NCI-H2196 treated with DMSO at 0.1 percent for 48 hours (cell line): Measurements from ENCODE around the gene KCNG1.

Experiments used
- DNase-seq: peaks from one replicate; lab custom pipeline; 2025; ENCODE audit not compliant: unreplicated experiment; lab: John Stamatoyannopoulos, UW

Gene KCNG1

DNA sequence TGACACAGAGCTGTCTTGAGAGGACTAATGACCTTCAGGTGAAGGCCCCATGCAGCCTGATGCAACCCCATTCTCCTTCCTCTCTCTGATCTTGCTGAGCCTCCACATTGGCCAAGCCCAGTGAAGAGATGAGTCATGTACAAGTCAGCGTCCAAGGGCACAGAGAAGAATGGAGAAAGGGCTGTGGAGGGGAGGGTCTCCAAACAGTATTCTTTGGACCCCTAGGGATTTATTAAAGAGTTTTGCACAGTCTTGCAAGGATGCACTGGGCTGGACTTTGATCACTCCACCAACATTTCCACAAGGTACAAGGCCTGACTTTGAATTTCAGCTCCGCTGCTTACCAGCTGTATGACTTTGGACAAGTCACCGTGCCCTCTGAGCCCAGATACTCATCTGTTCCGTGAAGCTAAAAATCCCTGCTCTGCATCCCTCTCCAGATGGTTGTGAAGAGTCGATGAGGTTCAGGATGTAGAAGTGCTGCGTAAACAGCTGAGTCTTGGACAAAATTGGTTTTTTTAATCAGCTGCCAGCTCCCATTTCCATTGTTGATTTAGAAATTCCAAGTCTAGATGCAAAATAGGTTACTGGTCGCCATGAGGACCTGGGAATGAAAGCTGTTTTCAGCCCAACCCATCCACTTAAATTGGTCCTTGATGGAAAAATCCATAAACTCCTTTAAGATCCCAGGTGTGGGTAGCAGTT is 14.1 kb upstream of the KCNG1 start:
- no peak for DNase-seq

GRCh38 chr20:51036226-51036625 is 13.3 kb upstream of the KCNG1 start:
- no peak for DNase-seq

- no peak for DNase-seq
Measured at GRCh38 chr20:51034988-51035656, 12.2 kb upstream of the KCNG1 start.

- no peak for DNase-seq
Measured at GRCh38 chr20:51034476-51034875, 11.6 kb upstream of the KCNG1 start.

DNA sequence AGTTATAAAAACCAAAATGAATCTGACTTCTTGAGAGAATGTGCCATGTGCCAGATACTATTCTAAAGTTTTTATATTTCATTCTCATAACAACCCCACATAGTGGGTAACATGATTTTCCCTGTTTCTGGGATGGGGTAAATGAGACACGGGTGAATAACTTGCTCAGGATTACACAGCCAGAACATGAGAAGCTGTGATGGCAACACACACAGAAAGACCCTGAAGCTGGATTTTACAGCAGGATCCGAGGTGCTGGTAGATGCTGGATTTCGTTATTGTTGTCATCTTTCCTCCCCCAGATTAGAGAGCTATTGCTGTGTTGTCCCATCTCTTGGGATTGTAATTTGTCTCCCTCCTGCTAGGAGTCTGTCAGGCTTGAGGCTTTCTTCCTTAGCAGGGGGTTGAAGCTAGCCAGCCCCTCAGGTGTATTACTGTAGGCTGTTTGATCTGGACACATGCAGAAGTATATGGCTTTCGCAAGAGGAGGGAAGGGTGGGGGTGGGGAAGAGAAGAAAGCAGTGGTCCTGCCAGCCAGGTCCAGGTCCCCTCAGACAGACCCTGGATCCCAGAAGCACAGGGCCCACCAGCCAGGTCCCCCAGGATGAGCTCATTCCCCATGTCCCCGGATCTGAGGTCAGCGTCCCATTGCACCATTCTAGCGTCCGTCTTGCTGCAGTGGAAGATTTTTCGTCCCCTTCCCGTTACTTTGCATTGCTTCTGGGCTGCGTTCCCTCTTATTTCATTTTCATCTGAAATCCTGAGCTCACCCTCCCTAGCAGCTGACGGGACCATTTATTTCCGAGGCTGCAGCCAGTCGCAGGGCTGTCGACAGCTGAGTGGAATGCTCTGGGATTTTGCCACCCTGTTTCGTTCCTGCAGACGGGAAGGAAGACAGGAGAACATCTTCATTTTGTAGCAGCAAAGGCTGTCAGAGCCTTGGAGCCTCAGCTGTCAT is 7.3 kb upstream of the KCNG1 start:
- DNase-seq, result no peak

GRCh38 chr20:51029556-51029955 is 6.6 kb upstream of the KCNG1 start:
- no peak for DNase-seq

GRCh38 chr20:51028616-51029212 is 5.8 kb upstream of the KCNG1 start:
- no peak for DNase-seq

DNA sequence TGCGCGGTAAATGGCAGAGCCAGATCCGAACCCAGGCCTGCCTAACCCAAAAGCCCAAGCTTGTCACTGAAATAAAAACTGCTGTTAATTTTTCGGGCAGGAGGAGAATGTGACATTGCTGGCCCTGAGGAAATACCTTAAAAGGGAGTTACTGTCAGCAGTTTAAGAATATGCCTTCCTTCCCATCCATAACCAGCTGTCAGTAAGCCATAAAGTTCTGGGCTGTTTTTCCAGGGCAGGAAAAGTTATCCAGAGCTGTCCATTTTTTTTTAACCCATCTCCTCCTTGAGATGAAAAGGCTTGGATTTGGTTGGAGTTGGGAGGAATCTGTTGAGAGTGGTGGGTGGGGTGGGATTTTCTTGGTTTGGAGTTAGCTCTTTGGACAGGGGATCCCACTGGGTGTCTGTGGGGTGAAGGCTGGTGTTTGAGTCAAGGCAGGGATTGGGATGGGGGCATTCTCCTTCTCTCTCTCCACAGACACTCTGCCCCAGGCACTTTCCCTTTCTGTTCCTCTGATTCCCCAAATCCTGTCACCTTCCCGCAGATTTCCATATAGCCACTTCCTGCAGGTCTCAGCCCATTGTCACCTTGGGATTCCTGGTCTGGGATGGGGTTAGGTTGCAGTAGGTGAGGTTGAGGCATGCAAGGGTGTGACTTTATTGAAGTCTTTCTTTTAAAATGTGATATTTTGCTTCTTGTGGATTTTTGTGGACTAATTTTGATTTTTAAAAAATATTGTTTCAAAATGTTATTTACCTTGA is 4.3 kb upstream of the KCNG1 start:
- no peak for DNase-seq

- DNase-seq, result no peak
Measured at GRCh38 chr20:51026269-51026668, 3.4 kb upstream of the KCNG1 start.

- no peak for DNase-seq
Measured at GRCh38 chr20:51024761-51025160, 1.9 kb upstream of the KCNG1 start.

GRCh38 chr20:51023617-51024155 is 779 bp upstream of the KCNG1 start:
- no peak for DNase-seq

DNA sequence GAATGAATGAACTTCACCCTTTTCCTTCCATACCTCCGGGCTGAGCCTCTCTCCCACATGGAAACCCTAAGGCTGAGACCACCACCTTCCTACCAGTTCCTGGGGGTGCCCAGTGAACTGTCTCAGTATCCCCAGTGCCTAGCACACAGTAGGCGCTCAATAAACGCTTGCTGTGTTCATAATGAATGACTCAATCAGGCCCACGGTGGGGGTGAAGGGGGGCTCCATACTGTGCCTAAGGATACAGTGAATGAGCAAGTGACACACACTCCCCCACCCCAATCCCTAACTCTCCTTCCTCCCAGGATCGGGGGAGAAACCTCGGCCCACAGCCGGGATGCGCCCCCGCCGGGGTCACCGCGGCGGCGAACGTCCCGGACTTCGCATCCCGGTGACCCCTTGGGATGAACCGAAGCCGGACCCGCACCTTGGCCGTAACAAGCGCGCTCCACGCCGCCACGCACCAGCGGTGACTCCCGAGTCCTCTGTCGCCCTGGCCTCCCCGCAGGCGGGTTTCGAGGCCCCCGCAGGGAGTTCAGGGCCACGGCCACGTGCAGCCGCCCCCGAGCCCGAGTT is 592 bp downstream of the KCNG1 start:
- no peak for DNase-seq

GRCh38 chr20:51021067-51022025 is 1.6 kb downstream of the KCNG1 start:
- DNase-seq, result no peak

- DNase-seq, result no peak
Measured at GRCh38 chr20:51020657-51021056, 2.2 kb downstream of the KCNG1 start.

- no peak for DNase-seq
Measured at GRCh38 chr20:51019656-51020592, 3.0 kb downstream of the KCNG1 start.

DNA sequence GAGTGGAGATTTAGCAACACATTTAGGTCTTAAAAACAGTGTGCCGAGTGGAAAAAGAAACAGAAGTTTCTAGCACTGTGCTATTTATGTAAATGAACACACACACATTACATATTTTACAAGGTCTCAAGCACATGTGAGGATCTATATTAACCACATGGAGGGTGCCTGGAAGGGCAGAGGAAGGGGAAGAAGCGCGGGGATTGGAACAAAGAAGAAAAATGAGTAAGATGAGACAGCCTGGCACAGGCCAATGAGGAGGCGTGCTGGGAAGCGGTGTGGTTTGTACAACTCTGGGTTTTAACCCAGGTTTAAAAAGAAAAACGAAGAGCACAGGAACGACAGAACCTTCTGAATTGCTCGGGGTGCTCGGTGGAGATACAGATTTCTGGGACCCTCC is 5.7 kb downstream of the KCNG1 start:
- no peak for DNase-seq

DNA sequence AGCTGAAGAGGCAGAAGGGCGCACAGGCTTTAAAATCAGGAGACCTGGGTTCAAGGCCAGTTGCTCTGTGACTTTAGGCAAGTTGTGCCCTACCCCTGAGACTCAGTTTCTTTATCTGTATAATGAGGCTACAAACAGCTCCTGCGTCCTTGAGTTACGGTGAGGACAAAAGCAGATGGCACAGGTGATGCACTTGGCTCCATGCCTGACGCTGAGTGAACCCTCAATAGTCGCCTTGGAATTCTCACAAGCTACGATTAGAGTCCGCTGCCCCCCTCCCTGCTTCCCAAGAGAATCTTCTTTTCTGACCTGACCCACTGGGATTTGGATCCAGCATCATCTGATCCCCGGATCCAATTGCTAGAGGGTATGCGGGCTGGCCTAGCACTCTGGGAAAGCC is 6.4 kb downstream of the KCNG1 start:
- no peak for DNase-seq
